Brain pericyte (primary cell): ENCODE measurements around the gene CALN1.

ENCODE experiments used
- DNase-seq: peaks from one replicate; pipeline ENCODE4 v3.0.0-alpha.2; 2012; ENCODE audit warnings: low read depth, low spot score

The CALN1 gene

DNA sequence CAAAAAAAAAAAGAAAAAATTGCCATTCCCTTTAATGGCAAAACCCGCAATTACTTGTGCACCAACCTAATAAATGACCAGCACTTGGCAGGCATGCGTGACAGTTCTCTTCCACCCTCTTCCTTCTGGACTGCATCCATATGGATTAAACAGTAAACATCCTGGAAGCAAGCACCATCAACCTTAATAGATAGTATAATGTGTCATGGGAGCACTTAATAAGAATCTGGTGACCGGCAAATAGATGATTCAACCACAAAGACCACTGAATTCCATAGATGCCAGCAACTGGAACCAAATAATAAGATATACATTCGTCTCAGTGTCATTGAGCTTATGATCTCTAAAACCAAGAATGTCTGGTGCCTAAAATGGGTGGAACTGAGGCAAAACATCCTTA, 610.2 kb downstream of the CALN1 start:
- no peak for DNase-seq

DNA sequence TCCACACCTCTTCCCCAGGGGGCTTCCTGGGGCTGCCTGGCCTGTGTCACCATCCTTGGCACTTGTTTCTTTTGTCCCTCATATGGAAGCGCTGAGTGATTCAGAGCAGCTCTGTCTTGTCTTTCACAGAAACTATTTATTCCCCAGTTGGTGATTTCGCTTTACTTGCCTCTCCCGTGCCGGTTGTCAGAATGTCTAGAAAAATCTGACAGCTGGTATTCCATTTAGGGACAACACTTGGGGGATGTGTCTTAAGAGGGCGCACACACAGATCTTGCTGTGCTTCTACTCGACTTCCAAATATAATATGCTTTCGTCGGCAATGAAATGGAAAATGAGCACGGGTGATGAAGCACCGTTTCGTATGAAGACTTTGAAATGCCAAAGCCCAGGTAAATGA, 611.8 kb downstream of the CALN1 start:
- no peak for DNase-seq

DNA sequence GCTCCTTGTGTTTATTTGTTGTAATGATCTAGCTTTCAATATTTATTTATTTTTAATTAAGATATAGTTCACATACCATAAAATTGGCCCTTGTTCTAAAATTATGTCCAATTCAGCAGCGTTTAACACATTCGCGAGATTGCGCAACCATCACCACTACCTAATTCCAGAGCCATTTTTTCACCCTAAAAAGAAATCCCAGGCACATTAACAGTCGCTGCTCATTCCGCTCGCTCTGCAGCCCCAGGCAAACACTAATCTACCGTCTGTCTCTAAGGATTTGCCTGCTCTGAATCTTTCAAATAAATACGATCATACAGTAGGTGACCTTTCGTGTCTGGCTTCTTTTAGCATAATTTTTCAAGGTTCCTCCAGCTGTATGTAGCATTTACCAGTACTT, 616.7 kb downstream of the CALN1 start:
- DNase-seq, result no peak

DNA sequence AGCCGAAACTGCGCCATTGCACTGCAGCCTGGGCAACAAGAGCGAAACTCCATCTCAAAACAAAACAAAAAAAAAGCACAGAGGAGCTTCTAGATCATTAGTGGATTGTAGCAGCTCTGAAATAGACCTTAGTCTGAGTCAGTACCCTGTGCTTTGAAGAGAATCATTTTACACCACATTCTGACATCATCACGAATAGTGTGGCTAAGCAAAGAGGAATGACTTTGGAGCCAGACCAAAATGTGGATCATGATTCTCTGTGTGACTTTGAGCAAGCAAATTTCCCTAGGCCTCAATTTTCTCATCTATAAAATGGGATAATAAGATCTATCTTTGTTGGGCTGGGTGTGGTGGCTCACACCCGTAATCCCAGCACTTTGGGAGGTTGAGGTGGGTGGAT, 618.9 kb downstream of the CALN1 start:
- DNase-seq, result no peak

DNA sequence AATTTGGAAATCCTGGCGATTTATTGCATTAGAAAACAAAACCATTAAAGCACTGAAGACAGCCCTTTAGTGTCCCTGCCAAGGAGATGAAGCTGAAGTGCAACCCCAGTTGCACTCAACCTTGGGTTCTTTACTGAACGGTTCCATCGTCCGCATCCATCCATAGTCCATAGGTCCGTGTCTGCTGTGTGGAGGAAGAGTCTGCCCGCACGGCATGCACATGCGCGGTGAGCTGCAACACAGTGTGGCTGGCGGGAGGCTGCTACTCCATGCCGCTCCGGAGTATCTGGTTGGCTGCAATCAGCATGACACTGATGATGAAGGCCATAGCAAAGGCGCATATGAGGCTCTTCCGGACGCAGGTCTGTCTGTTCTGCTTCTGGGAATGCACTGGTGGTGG, 624.6 kb downstream of the CALN1 start:
- no peak for DNase-seq

DNA sequence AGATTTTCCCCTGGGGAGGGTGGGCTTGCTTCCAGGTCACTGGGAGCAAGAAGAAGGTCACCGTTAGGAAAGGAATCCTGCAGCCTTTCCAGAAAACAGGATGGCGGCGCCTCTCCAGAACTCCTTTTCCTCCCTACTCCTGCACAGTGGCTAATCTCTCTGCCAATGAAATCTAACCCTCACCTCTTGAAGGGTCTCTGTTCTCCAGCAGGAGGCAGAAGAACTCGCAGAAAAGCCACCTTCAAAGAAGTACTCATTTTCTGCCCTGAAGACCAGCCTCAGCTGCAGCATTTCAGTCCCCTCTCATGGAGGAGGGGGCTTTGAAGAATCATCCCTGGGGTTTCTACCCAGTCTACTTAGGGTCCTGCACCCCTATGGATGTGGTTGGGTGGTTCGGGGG, 626.9 kb downstream of the CALN1 start:
- DNase-seq, result no peak

DNA sequence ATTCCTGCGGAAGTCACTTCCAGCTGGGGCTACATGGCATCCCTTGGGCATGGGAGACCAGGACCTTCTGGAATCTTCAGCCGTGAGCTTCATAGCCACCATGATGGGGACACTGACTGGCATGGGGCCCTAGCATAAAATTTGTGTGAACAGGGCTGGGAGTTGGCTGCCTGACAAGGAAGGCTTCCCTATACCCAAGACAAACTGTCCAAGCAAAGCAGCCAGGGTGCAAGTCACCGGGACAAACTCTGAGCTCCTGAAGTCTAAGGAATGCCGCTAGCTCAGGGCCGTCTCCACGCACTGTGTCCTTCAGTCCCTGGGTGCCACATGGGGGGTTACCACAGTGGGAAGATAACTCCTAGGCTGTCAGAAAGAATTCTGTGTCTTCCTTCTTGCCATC, 627.4 kb downstream of the CALN1 start:
- DNase-seq, result no peak

DNA sequence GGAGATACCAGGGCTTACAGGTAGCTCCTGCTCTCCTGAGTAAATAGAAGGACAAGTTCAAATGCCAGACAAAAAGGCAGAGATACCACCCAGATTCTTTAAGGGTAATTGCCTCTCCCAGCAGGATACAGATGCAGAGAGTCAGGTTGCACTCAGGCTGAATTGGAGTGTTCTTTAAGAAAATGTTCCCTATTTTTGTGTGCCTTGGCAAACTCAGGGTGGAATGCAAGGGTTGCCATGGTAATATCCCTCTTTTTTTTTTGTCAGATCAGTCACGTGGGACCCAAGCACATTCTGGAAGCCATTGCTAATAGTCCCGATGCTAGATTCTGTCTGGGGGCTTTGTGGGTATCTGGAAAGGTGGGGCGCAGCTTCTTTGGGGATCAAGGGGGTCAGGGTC, 628.0 kb downstream of the CALN1 start:
- DNase-seq, result no peak

DNA sequence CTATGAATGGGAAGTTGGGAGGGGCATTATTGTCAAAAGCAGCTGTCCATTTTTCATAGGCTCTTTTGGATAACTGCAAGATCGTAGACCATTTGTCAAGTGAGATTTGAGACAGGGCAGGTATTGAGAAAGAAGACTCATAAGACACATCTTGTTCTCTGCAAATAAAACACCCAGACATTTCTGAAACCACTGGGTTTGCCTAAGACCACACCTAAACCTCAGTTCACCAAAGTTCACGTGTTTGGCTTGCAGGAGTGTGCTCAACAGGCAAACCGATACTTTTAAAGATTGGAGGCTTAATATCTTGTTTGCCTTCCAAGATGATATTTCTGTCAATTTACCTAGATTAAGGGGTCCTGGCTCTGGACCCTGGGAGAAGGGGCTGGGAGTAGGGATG, 628.4 kb downstream of the CALN1 start:
- DNase-seq, result no peak

DNA sequence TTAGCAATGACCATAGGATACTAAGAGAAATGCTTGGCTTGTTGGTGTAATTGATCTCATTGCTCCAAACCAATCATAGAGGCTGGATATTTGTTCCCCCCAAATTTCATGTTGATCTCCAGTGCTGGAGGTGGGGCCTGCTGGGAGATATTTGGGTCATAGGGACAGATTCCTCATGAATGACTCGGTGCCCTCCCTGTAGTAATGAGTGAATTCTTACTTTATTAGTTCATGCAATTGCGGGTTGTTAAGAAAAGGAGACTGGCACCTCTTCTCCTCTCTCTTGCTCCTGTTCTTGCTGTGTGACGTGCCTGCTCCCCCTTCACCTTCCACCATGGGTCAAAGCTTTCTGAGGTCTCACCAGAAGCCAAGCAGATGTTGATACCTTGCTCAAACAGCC, 630.1 kb downstream of the CALN1 start:
- no peak for DNase-seq

DNA sequence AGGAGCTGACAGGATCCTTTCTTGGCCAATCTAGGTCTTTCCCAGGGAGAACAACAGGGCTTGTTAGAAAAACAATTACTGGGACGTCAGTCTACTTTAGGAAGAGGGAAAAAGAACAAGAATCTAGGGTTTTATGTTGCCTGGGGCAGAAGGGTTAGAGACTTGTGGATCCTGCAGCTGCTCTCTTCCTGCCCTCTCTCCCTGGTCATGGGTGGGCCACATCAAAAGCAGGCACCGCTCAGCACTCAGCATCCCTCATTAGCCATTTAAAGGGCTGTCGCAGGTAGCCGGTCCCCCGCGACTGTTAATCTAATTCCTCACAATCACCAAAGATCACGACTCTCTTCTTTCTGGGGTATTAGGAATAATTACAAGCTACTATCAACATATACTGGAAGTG, 631.9 kb downstream of the CALN1 start:
- DNase-seq, result no peak

DNA sequence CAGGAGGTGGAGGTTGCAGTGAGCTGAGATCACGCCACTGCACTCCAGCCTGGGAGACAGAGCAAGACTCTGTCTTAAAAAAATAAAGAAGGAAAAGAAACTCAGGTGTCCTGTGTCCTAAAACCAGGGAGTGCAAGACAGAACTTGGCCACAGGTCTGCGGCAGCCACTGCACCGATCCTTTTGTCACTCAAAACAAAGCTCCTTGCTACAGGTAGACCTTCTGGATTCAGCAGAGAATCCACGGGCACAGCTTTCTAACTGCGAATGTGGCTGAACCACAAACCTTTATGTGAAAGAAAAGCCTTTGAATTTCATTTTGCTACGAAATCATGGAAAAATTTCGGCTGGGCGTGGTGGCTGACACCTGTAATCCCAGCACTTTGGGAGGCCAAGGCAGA, 634.9 kb downstream of the CALN1 start:
- no peak for DNase-seq

DNA sequence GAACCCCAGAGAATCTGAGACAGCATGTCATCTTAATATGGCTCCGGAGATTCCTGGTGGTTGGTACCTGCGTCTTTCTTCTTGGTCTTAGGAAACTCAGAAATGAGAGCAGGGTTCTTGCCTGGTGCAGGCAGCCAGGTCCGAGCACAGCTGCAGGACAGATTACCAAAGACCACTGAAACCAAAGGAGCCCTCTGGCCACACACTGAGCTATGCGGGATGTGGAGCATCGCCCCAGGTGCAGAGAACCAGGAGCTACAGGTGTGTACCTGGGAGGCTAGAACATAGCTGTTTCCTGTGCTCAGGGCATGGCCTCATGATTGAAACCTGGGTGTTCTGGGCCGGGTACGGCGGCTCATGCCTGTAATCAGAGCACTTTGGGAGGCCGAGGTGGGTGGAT, 635.4 kb downstream of the CALN1 start:
- no peak for DNase-seq

DNA sequence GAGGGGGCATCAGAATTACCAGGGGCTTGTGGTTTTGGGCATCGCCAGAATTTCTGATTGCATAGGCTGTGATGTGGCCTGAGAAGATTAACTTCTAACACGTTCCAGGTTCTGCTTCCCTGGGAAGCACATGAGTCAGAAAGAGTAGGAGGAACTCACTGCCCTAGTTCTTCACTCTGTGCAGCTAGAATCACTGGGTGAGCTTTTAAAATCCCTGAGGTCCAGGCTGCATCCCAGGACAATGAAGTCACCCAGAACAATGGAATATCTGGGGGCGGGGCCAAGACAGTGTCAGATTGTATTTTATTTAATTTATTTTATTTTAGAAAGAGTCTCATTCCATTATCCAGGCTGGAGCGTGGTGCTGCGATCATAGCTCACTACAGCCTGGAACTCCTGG, 636.5 kb downstream of the CALN1 start:
- DNase-seq, result no peak

DNA sequence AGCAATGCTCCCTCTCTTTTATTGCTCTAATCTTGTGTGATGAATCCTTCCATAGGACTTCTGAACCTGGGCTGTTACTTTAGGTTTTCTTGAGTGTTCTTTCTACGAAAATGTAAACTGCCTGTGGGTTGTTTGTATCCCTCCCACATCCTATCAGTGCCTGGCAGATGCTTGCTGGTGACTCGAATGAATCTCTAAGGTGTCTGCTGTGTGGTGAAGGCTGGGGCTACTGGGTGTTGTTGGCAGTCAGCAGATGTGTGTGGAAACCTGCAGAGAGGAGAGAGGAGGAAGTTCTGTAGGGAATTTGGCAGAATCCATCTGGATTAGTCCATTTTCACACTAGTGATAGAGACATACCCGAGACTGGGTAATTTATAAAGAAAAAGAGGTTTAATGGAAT, 639.4 kb downstream of the CALN1 start:
- no peak for DNase-seq

DNA sequence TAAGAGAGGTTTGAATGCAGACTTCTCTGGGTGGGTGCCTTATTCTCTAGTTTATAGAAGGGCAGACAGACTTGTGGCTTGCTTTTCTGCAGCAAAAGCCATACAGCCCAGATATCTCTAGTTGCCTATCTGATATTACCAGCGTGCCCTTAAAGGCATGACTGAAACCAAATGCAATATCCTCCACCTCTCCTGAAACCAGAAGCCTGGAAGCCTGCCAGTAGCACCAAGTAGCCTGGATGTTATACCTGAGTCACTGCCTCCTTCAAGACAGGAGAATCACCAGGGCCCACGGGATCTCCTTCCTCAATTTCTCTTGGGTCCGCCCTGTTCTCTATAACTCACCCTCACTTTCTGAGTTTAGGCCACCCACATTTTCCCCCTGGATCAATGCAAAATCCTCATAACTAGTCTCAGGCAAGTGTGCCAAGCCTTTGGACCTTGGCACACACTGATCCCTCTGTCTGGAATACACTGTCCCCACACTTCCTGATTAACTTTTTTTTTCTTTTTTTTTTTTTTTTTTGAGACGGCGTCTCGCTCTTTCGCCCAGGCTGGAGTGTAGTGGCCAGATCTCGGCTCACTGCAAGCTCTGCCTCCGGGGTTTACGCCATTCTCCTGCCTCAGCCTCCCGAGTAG, 641.8 kb downstream of the CALN1 start:
- DNase-seq, result no peak

DNA sequence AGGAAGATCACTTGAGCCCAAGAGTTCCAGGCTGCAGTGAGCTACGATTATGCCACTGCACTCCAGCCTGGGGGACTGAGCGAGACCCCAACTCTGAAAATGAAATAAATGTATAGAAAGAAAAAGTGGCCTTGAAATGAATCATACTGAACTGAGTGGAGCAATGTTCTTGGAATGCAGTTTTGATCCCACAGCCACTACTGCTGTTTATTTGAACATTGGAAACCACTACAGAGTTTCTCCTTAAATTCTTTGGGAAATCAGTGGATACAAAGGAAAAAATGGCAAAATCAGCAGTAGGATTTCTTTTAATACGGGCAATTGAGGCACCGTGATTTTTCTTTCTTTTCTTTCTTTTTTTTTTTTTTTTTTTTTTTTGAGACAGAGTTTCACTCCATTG, 642.8 kb downstream of the CALN1 start:
- DNase-seq, result no peak

DNA sequence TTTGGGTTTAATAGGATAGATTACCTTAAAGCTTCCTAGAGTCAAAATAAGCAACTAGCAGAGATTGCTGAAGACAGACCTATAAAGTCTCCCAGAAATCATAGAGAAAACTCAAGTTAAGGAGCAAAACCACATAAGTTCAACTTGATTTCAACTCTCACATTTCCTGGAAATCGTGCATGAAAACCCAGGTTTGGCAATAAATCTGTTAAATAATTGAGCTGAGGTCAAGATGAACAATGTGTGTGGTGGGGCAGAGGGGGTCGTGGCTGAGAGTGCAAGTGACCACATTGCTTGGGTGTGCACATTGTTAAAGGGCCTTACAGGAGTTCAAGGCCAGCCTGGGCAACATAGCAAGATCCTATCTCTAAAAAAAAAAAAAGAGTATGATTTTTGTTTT, 643.7 kb downstream of the CALN1 start:
- no peak for DNase-seq

DNA sequence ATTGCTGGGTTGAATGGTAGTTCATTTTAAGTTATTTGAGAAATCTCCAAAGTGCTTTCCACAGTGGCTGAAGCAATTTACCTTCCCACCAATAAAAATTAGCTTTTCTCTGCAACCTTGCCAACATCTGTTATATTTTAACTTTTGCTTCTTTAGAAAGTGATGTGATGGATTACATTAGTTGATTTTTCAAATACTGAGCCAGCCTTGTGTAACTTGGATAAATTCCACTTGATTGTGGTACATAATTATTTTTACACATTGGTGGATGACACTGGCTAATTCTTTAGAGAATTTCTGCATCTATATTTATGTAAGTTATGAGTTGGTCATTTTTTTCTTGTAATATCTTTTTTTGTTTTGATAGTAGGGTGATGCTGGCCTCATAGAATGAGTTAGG, 646.1 kb downstream of the CALN1 start:
- DNase-seq, result no peak

DNA sequence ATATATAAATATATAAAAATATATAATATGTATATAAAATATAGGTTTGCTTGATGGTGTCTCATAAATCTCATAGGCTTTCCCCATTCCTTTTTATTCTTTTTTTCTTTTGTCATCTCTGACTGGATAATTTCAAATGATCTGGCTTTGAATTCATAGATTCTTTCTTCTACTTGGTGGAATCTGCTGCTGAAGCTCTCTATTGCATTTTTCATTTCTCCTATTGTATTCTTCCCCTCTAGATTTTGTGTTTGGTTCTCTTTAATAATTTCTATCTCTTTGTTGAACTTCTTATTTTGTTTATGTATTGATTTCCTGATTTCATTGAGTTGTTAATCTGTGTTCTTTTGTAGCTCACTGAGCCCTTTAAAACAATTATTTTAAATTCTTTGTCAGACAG, 650.8 kb downstream of the CALN1 start:
- no peak for DNase-seq

DNA sequence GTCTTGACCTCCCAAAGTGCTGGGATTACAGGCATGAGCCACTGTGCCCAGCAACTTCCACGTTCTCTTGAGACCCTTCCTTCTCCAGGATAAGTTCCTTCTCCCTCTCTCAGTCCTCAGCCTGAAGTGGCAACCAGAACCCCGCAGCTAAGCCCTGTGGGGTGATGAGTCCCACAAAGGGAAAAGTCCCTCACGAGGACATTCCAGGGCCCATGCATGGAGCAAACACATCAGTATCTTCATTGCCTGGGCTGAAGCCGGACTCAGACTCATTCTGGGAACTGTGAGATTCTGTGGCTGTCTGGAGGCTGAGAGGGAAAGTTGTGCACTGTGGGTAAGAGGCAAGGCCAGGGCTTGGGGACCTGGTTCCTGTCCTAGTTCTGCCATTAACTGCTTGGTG, 657.3 kb downstream of the CALN1 start:
- DNase-seq, result no peak

DNA sequence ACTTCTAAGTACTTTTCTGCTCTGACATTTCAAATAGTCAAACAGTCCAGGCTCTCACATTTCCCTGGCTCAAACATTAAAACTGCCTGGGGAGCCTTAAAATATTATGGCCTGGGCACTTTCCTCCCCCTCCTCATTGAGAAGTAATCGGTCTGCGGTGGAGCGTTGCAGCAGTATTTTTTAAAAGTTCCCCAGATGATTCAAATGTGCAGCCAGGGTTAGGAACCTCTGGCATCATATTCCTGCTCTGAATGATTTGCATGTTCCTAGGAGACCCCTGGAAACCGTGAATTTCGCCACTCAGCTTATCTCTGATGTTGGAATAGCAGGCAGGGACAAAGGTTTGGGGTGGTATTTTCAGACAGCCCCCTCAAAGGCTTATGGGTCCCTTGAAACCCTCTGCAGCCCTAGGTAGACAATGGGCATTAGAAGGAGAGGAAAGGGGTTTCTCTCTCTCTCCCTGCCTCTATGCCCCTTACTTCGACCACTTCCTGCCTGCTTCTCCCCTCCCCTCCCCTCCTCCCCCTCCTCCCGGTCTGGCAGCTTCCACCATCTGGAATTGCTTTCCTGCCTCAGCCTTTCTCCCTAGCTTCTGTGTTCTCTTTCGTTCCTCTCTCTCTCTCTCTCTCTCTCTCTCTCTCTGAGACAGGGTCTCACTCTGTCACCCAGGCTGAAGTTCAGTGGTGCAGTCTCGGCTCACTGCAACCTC, 658.0 kb downstream of the CALN1 start:
- DNase-seq, result no peak

DNA sequence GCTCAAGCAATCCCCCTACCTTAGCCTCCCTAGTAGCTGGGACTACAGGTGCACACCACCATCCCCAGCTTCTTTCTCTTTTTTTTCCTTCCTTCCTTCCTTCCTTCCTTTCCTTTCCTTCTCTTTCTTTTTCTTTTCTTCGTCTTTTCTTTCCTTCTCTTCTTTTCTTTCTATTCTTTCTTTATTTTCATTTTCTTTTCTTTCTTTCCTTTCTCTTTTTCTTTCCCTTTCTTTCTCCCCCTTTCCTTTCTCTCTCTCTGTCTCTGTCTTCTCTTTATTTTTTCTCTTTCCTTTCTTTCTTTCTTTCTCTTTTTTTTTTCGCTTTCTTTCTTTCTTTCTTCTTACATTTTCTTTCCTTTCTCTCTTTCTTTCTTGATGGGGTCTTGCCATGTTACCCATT, 658.9 kb downstream of the CALN1 start:
- no peak for DNase-seq
